ENCODE data around the gene DNAJB11. TPM values are rescaled to one million over a fixed set of nuclear protein-coding genes. Genes with fewer than 3 reads are reported as not detected.

DNAJB11 gene
- polyA plus RNA-seq, 2 of the 4 experiments (the other 2 are of a cell fraction): 55.2 to 61.9 TPM

GRCh38 chr3:186590580-186591295 lies 20.2 kb downstream of the DNAJB11 start:
- peaks cover 26% of the 10 kb centered on the region for H3K4me1 ChIP-seq
- H3K4me2 ChIP-seq: peak overlapping the region; percentile 58
- ATAC-seq (no peak), DNase-seq (ENCODE audit: low read depth in 1 of 2, low spot score in 1 of 2) (no peak), FAIRE-seq (no peak)
- CTCF ChIA-PET: interaction anchor here (1.1 to 7.4 kb wide), 4 partner anchors 9 to 231 kb away, joined by 3 to 62 read pairs (median 5); no protein-coding TSS in a partner anchor
- POLR2A ChIA-PET: interaction anchor here (1.5 kb wide), 1 partner anchor 9 kb away, joined by 3 read pairs; no protein-coding TSS in a partner anchor
- 73% methylated on average over 7 of the region's 7 CpGs for WGBS (ENCODE audit: missing lambda C conversion rate)
- H3K27ac ChIP-seq: peak overlapping the region in 1 of 2 experiments; percentile 39; a peak in 2 of 6 replicates
- no peaks in the 10 kb centered on the region for H3K9me3 ChIP-seq
- H3K4me3 ChIP-seq: no peak overlapping the region
- TF ChIP-seq CHD4 (IDR thresholded peaks at IDR 0.05; ENCODE audit: borderline replicate concordance) (no peak), RAD21 (conservative IDR thresholded peaks at IDR 0.05 in 1 of 2, IDR thresholded peaks at IDR 0.05 in 1 of 2) (no peak), KDM5A (IDR thresholded peaks at IDR 0.05) (no peak), PHF8 (IDR thresholded peaks at IDR 0.05; ENCODE audit: borderline replicate concordance, low read depth) (no peak), POLR2A (IDR thresholded peaks at IDR 0.05; ENCODE audit: low read length) (no peak)

GRCh38 chr3:186592682-186593081 lies 22.2 kb downstream of the DNAJB11 start:
- 90% methylated on average over 4 of the region's 4 CpGs for WGBS (ENCODE audit: missing lambda C conversion rate)
- DNase-seq (ENCODE audit: low read depth in 1 of 2, low spot score in 1 of 2): no peak
- ATAC-seq: no peak
- Histone ChIP-seq H3K4me1 (peaks cover 26% of the 10 kb centered on the region), H3K9me3 (no peaks in the 10 kb centered on the region), H3K4me3 (no peak overlapping the region), H3K4me2 (no peak overlapping the region), H3K27ac (no peak overlapping the region)
- FAIRE-seq: no peak
- ChIA-PET CTCF (interaction anchor here (1.1 to 7.4 kb wide), 3 partner anchors 20 to 229 kb away, joined by 3 to 62 read pairs (median 7); partner anchors contain the start of gene AHSG), POLR2A (no interaction called here)
- TF ChIP-seq MAFK (IDR thresholded peaks at IDR 0.05; ENCODE audit: partially characterized antibody) (peak; percentile 16), EHF (CRISPR knock-in tag; IDR thresholded peaks at IDR 0.05) (no peak)

GRCh38 chr3:186593862-186594261 lies 23.3 kb downstream of the DNAJB11 start:
- Histone ChIP-seq H3K27ac (no peak overlapping the region), H3K4me2 (no peak overlapping the region), H3K4me3 (no peak overlapping the region), H3K4me1 (peaks cover 28% of the 10 kb centered on the region), H3K9me3 (no peaks in the 10 kb centered on the region)
- ChIA-PET CTCF (interaction anchor here (0.8 to 7.4 kb wide), 4 partner anchors 9 to 22 kb away, joined by 3 to 62 read pairs (median 4); partner anchors contain the start of gene AHSG), POLR2A (no interaction called here)
- no peak for FAIRE-seq
- TF ChIP-seq FOSB (CRISPR knock-in tag; IDR thresholded peaks at IDR 0.05) (no peak), RARB (CRISPR knock-in tag; IDR thresholded peaks at IDR 0.05) (no peak), HOXA7 (CRISPR knock-in tag; IDR thresholded peaks at IDR 0.05) (no peak), BCL3 (IDR thresholded peaks at IDR 0.05) (no peak), NFE2L2 (conservative IDR thresholded peaks at IDR 0.05; ENCODE audit: low read length) (no peak), RNF2 (IDR thresholded peaks at IDR 0.05; ENCODE audit: borderline replicate concordance, low read depth) (no peak), CBX8 (IDR thresholded peaks at IDR 0.05) (no peak), TP53 (CRISPR knock-in tag; IDR thresholded peaks at IDR 0.05) (no peak), HEYL (CRISPR knock-in tag; IDR thresholded peaks at IDR 0.05) (no peak), POLR2A (IDR thresholded peaks at IDR 0.05; ENCODE audit: low read length) (no peak), ZFP36 (IDR thresholded peaks at IDR 0.05; ENCODE audit: borderline replicate concordance, partially characterized antibody) (no peak), USF2 (IDR thresholded peaks at IDR 0.05) (no peak), CHD2 (IDR thresholded peaks at IDR 0.05; ENCODE audit: low read length, partially characterized antibody) (no peak), CBX2 (IDR thresholded peaks at IDR 0.05; ENCODE audit: borderline replicate concordance, low read depth) (no peak), BHLHE40 (IDR thresholded peaks at IDR 0.05; ENCODE audit: low read depth, low read length) (no peak), MAFK (IDR thresholded peaks at IDR 0.05; ENCODE audit: partially characterized antibody) (no peak), ATOH8 (CRISPR knock-in tag; IDR thresholded peaks at IDR 0.05; ENCODE audit: low read depth) (no peak)
- TF ChIP-seq, protein P1, sequence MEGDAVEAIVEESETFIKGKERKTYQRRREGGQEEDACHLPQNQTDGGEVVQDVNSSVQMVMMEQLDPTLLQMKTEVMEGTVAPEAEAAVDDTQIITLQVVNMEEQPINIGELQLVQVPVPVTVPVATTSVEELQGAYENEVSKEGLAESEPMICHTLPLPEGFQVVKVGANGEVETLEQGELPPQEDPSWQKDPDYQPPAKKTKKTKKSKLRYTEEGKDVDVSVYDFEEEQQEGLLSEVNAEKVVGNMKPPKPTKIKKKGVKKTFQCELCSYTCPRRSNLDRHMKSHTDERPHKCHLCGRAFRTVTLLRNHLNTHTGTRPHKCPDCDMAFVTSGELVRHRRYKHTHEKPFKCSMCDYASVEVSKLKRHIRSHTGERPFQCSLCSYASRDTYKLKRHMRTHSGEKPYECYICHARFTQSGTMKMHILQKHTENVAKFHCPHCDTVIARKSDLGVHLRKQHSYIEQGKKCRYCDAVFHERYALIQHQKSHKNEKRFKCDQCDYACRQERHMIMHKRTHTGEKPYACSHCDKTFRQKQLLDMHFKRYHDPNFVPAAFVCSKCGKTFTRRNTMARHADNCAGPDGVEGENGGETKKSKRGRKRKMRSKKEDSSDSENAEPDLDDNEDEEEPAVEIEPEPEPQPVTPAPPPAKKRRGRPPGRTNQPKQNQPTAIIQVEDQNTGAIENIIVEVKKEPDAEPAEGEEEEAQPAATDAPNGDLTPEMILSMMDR (IDR thresholded peaks at IDR 0.05): no peak
- 95% methylated on average over 3 of the region's 3 CpGs for WGBS (ENCODE audit: missing lambda C conversion rate)
- no peak for ATAC-seq
- no peak for DNase-seq (ENCODE audit: low read depth in 1 of 2, low spot score in 1 of 2)
